ENCODE measurements around the gene CAB39L.

CAB39L gene

DNA sequence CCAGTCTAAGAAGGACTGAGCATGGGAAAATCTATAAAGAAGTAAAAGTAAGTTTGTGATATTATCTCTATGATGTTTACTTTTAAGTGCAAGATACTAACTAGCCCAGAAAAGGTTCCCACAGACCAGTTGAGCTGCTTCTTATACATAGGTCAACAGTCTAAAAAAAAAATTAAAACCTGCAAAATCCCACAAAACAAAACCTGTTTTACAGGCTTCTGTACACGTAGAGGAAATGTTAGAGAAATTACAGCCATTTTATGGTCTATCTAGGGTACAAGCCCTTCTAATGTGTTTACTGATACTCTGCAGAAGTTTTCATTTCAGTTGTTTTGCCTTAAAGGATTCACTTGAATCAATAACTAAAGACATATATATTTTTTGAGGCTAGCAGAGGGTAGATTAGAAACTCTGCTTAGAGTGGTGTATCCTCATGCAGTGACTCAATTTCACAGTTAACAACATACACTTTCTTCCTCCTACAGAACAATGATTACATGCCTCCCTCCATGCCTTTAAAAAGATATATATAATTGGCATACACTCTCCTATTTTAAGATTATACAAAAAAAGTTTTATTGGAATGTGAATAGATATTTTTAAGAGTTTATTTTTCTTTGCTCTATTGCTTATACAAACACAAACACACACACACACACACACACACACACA is 43.9 kb downstream of the CAB39L start:
- no peak for DNase-seq (ENCODE audit: low spot score)

DNA sequence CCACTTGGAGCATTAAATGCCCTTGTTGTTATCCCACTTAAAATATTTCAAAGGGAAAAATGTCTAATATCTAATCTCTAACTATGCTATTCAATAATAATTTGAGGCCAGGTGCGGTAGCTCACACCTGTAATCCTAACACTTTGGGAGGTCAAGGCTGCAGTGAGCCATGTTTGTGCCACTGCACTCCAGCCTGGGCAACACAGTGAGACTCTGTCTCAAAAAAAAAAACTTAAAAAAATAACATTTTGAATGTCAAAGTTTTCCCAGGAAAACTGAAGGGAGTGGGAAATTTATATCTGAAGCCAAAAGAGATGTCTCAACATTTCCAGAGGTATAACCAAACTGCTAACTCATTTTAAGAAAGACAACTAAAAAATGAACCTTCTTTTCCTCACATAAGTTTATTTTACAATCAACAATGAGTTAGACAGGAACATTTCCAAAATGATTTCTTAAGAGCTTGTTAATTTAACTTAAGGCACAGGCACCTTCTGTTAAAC is 47.9 kb downstream of the CAB39L start:
- DNase-seq (ENCODE audit: low spot score) = no peak

DNA sequence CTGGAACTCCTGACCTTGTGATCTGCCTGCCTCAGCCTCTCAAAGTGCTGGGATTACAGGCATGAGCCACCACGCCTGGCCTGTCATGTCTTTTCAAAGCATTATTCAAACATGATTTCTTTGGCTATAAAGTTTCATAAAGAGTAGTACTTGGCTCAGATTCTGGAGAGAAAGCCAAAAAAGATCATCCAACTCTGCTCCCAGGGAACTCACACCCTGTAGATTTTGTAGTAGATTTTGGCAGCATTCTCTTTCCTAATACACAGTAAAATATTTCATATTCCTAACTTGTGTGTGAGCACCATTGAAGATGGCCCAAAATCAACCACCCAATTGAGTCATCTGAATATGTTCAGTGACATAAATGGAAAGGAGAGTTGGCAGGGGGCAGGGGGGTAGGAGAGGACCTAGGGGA is 48.4 kb downstream of the CAB39L start:
- no peak for DNase-seq (ENCODE audit: low spot score)

DNA sequence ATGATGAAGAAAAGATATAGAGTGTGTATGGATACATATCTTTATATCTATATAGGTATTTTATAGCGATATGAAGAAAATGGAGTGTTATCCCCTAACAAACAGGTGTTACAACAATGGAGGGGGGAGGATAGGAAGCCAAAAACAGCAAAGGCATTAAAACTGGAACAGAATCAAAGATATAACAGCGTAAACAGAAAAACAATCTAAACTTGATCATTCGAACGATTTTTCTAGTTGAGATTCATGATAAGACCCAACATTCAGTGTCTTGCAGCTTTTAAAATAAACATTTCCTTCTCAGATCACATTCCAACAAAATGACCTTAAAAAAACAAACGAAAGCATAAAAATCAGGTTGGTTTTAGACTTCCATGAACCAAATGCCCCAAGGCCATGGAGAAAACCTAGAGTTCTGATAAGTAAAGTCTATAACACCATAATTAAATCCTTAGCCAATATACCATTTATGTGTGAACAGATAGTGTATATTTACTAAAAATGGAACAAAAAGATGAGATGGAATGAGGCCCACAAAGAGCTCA is 55.7 kb downstream of the CAB39L start:
- DNase-seq (ENCODE audit: low spot score) = no peak

DNA sequence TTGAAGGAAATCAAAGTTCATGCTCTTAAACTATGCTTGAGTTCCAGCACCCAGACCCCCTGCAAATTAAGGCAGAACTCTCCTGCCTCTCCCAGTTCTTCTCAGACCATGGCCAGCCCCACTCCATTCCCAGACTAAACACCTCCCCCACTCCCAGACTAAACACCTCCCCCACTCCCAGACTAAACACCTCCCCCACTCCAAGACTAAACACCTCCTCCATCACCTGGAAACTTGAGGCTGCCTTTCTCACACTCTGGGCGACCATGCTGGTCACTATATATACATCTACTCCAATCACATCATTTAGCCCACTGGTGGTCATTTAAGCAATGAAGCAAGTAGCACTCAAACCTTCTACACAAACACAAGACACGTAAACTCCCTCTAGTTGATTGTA is 57.2 kb downstream of the CAB39L start:
- DNase-seq (ENCODE audit: low spot score) = no peak

DNA sequence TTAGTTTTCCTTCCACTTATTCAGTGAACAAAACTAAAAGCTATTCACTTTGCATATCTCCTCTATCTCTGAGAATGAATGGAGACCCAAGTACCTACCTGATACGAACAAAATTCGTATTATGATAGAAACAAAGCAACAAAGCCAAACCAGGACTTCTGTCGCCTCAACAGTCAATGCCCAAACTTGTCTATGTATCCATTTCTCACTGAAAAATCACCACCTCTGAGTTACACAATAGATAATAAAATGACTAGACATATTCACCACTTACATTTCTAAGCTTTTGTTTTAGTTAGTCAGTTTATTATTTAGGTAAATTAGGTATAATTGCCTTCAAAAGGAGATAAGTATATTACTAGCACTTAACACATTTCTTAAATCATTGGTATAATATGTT is 67.7 kb downstream of the CAB39L start:
- DNase-seq (ENCODE audit: low spot score) = no peak

DNA sequence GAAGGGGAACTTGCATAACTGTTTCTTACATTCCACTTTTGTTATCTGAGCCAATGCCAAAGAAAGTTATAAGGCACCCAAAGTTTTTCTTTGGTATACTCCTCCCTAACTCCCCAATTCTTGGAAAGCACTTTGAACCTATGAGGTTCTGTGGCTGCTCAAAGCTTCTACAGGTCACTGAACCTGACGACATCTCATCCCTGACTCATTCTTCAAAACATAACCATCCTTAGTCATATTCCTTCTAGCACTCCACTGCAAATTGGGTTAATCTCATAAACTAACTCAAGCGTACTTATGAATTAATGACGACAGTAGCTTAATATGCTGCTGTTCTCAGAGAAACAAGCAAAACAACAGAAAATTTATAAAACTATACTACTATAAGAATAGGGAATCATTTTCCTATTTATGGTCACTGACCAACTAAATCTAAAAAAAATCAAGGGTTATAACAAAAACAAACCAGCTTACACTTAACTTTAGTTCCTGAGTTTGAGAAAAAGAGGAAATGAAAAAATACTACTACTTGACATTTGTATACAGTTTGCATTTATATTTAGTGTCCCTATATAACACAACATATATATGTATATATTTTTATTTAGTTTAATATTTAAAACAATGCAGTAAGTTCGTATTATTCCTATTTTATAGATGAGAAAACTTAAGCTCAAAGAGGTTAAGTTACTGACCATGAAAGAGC is 69.1 kb downstream of the CAB39L start:
- DNase-seq (ENCODE audit: low spot score) = no peak

DNA sequence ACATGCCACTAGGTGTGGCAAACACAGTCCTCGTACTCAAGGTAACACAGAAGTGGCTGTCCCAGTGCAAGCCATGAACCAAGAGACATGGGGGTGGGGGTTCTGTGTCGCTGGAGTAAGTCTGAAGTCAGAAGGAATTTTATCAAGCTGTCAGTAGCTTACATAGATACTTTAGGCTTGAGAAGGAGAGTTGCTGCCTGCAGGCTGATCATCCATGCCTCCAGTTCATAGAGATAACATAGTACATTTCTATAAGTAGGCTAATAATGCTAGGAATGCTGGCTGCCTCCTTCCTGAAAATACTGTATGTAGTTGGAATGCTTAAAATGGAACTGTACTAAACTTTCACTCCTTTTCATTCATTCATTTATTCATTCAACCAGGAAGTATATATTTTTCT is 70.1 kb downstream of the CAB39L start:
- DNase-seq (ENCODE audit: low spot score) = no peak

DNA sequence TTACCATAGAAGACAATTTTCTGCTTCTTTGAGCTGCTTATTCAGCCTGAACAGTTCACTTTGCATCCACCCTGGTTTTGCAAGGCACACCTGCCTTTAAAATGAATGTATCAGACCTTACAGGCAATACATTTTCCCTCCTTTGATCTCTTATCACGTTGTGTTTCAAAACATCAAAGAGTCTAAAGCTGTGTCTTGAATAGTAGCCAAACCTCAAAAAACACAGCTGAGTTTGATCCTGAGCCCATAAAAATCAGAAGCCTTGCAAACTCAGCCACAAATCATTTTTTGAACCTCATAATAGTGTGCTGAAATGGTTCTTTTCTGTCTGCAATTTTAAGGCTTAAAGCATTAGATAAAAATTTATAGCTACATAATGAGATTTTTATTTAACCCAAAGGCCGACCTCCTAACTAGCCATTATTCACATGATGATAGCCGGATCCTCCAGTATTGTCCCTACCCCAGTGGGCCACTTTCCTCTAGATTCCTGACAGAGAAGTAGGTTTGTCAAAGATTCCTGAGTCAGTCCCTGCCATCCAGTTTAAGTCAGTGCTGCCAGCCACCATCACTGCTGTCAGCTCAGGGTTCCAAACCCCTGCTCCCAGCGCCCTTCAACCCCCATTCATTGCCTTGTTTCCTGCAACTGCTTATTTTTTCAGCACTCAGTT is 71.8 kb downstream of the CAB39L start:
- DNase-seq (ENCODE audit: low spot score) = no peak

DNA sequence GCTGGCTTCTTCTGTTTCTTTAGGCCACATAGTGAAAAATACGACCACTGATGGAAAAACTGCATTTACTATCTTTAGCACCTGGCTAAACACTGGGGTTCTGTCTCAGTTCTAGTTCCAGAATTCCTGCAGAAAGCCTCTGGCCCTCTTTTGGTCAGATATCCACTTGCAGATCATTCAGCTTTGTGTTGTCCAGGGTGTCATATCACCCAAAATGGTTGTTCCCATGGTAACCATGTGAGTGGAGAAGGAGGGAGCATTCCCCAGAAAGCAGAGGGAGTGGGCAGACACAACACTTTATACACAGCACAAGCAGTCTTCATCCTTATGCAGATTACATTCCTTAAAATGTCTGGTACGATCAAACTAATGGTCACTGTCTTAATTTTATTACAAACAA is 73.5 kb downstream of the CAB39L start:
- no peak for DNase-seq (ENCODE audit: low spot score)

DNA sequence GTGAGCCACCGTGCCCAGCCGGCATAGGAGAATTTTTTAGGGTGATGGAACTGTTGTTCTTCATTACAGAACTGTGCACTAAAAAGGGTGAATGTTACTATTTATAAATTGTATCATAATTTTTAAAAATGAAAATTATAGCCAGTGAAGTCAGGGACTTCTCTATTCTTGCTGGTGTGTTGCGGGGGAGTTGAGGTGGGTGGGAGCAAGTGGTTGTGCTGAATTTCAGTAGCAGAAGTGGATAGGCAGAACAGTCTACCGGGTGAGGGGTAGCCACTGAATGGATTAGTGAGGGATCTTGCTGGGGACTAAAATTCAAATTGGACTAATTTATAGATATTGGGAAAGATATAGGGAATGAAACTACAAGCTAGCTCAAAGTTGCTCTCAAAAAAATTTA is 74.0 kb downstream of the CAB39L start:
- no peak for DNase-seq (ENCODE audit: low spot score)

DNA sequence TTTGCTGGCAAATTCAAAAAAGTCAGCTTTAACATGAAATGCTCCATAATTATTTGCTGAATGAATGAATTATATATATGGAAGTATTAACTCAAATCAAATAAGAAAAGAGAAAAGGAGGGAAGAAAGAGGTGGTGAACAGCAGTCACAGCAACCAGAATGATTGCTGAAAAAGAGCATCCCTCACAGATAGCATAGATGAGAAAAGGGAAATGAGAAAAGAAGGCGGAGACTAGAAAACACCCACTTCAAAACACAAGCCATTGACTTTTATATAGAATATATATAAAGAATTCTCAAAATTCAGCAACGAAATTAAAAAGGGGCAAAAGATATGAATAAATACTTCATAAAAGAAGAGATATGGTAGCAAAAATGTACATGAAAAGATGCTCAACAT is 75.2 kb downstream of the CAB39L start:
- no peak for DNase-seq (ENCODE audit: low spot score)

DNA sequence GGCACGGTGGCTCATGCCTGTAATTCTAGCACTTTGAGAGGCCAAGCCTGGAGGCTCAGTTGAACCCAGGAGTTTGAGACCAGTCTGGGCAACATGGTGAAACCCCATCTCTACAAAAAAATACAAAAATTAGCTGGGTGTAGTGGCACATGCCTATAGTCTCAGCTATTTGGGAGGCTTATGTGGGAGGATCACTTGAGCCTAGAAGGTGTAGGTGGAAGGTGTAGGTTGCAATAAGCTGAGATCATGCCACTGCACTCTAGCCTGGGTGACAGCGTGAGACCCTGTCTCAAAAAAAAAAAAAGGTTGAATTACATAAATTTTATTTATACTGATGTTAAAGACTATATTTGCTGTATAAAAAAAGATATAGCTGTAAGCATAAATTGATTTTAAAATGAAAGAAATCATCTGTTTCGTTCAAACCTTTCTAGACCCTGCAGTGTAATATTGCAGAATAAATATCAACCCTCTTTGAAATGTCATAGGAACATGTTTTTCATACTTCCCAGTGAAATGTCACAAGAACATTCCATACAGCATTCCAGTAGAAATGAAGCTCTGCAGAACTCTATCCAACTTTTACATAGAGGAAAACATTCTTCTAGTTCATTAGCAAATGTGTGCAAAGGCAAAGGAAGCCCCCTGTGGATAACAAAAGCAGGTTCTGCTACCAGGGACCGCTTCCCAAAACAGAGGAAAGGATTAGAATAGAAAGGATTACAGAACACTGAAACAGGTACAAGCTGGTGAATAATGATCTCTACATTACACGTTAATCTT is 76.0 kb downstream of the CAB39L start:
- DNase-seq (ENCODE audit: low spot score) = no peak

DNA sequence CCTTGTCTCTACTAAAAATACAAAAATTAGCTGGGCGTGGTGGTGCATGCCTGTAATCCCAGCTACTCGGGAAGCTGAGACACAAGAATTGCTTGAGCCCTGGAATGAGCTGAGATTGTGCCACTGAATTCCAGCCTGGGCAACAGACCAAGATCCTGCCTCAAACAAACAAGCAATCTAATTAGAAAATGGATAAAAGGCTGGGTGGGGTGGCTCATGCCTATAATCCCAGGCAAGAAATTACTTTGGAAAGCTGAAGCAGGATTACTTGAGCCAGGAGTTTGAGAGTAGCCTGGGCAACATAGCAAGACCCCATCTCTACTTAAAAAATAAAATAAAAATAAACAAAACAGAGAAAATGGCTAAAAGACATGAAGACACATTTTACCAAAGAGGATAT is 77.0 kb downstream of the CAB39L start:
- DNase-seq (ENCODE audit: low spot score) = no peak

DNA sequence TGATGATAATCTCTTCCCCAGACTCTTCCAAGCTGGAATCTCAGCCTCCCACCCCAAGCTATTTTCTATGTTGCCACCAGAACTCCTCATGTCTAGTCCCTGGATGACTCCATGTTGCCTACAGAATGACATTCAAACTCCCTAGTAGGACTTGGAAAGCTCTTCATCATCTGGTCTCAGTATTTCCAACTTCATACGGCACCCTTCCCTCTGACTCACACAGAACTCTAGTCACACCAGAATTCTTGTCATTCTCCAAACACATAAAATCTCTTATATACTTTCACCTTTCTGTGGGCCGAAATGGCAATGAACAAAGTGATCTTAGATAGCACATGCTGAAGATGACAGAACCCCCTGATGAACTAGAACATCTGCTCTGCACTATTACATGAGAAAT is 86.2 kb downstream of the CAB39L start:
- no peak for DNase-seq (ENCODE audit: low spot score)

DNA sequence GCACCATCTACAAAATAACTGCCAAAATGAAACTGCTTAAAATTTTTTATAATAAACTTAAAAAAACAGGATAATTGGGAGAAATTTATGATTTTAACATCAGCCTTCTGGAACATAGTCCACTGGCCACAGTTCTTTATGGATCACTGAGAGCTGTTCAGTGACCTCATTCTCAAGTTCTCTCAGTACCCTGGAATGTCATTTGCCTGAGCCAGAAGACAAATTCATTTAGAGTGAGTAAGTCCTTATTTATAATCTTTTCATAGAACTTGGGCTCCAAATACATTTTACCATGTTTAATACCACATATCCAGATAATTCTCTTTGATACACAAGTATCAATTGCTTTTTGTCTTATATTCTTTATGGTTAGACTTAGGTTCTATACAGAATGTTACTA is 87.6 kb downstream of the CAB39L start:
- DNase-seq (ENCODE audit: low spot score) = no peak

DNA sequence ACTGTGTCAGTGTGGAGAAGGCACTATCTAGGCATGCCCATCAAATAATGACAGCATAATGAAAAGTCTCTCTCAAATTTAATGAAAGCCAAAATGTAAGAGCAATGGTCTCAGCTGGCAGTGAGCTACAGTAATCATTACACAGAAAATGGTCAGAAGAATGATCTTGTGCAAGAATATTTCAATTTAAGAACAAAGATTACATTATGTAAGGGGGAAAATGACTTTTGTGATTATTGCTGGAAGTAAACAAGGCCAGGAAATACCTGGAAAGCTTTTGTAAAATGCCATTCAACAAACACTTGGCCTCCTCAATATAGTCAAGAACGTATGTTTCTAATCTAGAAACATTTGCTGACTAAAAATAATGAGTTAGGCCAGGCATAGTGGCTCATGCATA is 89.1 kb downstream of the CAB39L start:
- DNase-seq (ENCODE audit: low spot score) = no peak

DNA sequence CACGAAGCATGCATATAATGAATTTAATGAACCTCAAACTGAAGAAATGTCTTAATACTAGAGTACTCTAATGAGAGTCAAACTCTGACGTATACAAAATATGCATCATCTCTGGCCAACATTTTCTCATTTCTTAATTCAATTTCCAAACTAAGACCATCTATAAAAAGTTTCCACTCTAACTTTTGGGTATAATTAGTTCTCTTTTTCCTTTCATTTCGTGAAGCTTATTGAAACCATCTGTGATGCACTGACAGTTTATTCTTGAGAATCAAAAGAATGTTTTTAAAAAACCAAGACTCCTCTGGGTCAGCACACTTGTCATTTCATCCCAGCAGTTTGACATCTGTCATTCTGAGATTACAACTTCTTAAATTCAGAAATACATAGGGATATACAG is 90.0 kb downstream of the CAB39L start:
- DNase-seq (ENCODE audit: low spot score) = no peak

DNA sequence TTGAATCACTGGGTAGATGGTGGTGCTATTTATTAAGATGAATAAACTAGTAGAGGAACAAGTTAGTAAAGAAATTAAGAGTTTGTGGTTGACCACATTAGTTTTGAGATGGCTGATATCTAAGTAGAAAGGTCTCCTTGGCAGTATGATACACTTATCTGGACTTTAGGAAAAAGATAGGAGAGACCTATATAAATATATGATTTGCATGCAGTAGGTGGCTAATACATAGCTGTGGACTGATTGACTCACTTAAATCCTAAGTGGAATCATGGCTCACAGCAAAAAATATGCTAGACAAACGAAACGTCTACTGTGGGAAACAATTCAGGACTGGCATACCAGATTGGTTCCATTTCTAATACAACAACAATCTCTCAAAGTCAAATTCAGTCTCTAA is 92.0 kb downstream of the CAB39L start:
- no peak for DNase-seq (ENCODE audit: low spot score)

DNA sequence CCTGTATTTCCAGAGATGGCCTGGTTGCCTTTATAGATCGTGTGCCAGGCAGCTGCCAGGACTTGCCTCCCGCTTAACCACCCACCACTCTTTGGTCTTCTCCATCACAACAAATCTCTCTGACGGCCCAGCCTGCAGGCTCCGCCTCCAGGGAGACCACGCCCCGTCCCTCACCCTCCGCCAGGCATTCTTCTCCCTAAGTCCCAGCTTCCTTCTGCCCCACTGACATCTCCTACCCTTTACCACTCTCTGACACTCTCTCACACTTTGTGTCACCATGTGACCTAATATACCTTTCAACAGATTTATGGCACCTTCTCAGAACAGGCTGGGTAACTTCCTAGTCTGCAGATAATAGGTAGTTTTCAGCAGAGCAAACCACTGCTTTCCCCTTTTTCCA is 95.1 kb downstream of the CAB39L start:
- no peak for DNase-seq (ENCODE audit: low spot score)

DNA sequence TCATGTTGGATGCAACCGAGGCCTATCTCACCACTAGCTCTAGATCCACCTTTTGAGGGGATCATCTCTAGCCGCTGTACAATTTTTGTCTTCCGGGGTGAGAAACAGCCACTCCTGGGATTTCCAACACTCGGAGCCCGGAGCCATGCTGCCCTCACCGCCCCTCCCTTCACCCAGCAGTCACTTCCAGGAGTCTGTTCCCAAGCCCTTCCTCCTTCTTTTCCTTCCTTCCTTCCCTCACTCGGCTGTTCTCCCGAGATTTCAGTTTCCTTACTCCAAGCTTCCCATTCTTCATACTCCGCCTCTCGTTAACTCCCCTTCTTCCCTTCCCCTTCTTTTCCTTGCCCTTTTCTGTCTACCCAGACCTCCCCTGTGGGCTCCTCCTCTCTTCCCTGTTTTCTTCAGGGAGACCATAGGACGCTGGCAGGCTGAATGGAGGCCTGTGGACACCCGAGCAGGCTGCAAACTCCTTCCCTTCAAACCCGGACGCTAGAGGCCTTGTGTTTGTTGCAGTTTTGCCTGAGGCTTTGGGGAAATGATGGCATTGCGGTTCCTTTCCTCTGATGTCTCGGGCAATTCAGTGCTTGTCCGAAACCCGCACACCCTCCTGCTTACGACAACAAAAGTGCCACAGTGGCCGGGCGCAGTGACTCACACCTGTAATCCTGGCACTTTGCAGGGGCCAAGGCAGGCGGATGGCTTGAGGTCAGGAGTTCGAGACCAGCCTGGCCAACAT is 96.0 kb downstream of the CAB39L start:
- no peak for DNase-seq (ENCODE audit: low spot score)

DNA sequence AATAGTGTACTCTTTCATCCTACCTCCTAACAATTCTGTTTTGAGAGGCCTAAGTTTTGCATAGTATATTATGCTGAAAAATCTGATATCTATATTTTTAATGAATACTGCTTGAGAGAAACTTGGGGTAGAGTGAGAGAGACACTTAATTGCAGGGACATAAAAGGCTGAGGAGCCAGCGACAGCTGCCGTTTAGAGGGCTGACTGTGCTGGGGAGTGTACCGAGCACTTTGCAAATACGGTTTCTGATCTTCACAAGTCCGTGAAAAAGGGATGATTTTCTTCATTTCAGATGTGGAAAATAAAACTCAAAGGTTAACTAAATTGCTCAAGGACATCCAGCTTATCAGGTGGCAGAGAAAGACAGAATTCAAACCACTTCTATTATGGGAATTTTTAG is 97.4 kb downstream of the CAB39L start:
- no peak for DNase-seq (ENCODE audit: low spot score)
